Measurements from ENCODE around the gene FHIT.
"Not testable (repeated sequence)": the region's sequence is repeated elsewhere in the genome, so short reads cannot be mapped to it uniquely, and the experiment has no call there.

Gene FHIT

GRCh38 chr3:60912876-60913275 is 338.4 kb downstream of the FHIT start:
- Histone ChIP-seq H3K27ac (ENCODE audit: low read depth, low read length) (no peak overlapping the region), H3K4me1 (ENCODE audit: insufficient read depth, low read length) (no peaks in the 10 kb centered on the region), H3K9me3 (ENCODE audit: low read length) (no peaks in the 10 kb centered on the region), H3K9ac (ENCODE audit: low read length) (no peak overlapping the region), H3K36me3 (ENCODE audit: insufficient read depth, low read length) (no peaks in the 10 kb centered on the region), H3K27me3 (ENCODE audit: control insufficient read depth in 1 of 2, insufficient read depth in 2 of 2, low read length in 2 of 2) (no peaks in the 10 kb centered on the region), H3K4me3 (ENCODE audit: low read depth in 1 of 2, low read length in 2 of 2) (no peak overlapping the region)

GRCh38 chr3:60912142-60912541 is 339.1 kb downstream of the FHIT start:
- H3K4me3 ChIP-seq (ENCODE audit: low read depth in 1 of 2, low read length in 2 of 2), result no peak overlapping the region
- no peaks in the 10 kb centered on the region for H3K36me3 ChIP-seq (ENCODE audit: insufficient read depth, low read length)
- no peaks in the 10 kb centered on the region for H3K9me3 ChIP-seq (ENCODE audit: low read length)
- no peak overlapping the region for H3K9ac ChIP-seq (ENCODE audit: low read length)
- H3K4me1 ChIP-seq (ENCODE audit: insufficient read depth, low read length), result no peaks in the 10 kb centered on the region
- no peaks in the 10 kb centered on the region for H3K27me3 ChIP-seq (ENCODE audit: control insufficient read depth in 1 of 2, insufficient read depth in 2 of 2, low read length in 2 of 2)
- H3K27ac ChIP-seq (ENCODE audit: low read depth, low read length), result no peak overlapping the region

- no peak overlapping the region for H3K9ac ChIP-seq (ENCODE audit: low read length)
- H3K4me1 ChIP-seq (ENCODE audit: insufficient read depth, low read length), result no peaks in the 10 kb centered on the region
- H3K9me3 ChIP-seq (ENCODE audit: low read length), result no peaks in the 10 kb centered on the region
- no peaks in the 10 kb centered on the region for H3K27me3 ChIP-seq (ENCODE audit: control insufficient read depth in 1 of 2, insufficient read depth in 2 of 2, low read length in 2 of 2)
- no peak overlapping the region for H3K27ac ChIP-seq (ENCODE audit: low read depth, low read length)
- H3K4me3 ChIP-seq (ENCODE audit: low read depth in 1 of 2, low read length in 2 of 2), result no peak overlapping the region
- H3K36me3 ChIP-seq (ENCODE audit: insufficient read depth, low read length), result no peaks in the 10 kb centered on the region
Measured at GRCh38 chr3:60909526-60909925, 341.7 kb downstream of the FHIT start.

GRCh38 chr3:60906283-60906682 is 345.0 kb downstream of the FHIT start:
- Histone ChIP-seq H3K27ac (ENCODE audit: low read depth, low read length) (no peak overlapping the region), H3K27me3 (ENCODE audit: control insufficient read depth in 1 of 2, insufficient read depth in 2 of 2, low read length in 2 of 2) (no peaks in the 10 kb centered on the region), H3K36me3 (ENCODE audit: insufficient read depth, low read length) (no peaks in the 10 kb centered on the region), H3K4me1 (ENCODE audit: insufficient read depth, low read length) (no peaks in the 10 kb centered on the region), H3K9me3 (ENCODE audit: low read length) (no peaks in the 10 kb centered on the region), H3K4me3 (ENCODE audit: low read depth in 1 of 2, low read length in 2 of 2) (no peak overlapping the region), H3K9ac (ENCODE audit: low read length) (no peak overlapping the region)

GRCh38 chr3:60898321-60898720 is 352.9 kb downstream of the FHIT start:
- Histone ChIP-seq H3K36me3 (ENCODE audit: insufficient read depth, low read length) (no peaks in the 10 kb centered on the region), H3K27me3 (ENCODE audit: control insufficient read depth in 1 of 2, insufficient read depth in 2 of 2, low read length in 2 of 2) (no peaks in the 10 kb centered on the region), H3K9me3 (ENCODE audit: low read length) (no peaks in the 10 kb centered on the region), H3K9ac (ENCODE audit: low read length) (no peak overlapping the region), H3K4me3 (ENCODE audit: low read depth in 1 of 2, low read length in 2 of 2) (no peak overlapping the region), H3K4me1 (ENCODE audit: insufficient read depth, low read length) (no peaks in the 10 kb centered on the region), H3K27ac (ENCODE audit: low read depth, low read length) (no peak overlapping the region)

- Histone ChIP-seq H3K4me1 (ENCODE audit: insufficient read depth, low read length) (no peaks in the 10 kb centered on the region), H3K9ac (ENCODE audit: low read length) (no peak overlapping the region), H3K9me3 (ENCODE audit: low read length) (no peaks in the 10 kb centered on the region), H3K4me3 (ENCODE audit: low read depth in 1 of 2, low read length in 2 of 2) (no peak overlapping the region), H3K36me3 (ENCODE audit: insufficient read depth, low read length) (no peaks in the 10 kb centered on the region), H3K27ac (ENCODE audit: low read depth, low read length) (no peak overlapping the region), H3K27me3 (ENCODE audit: control insufficient read depth in 1 of 2, insufficient read depth in 2 of 2, low read length in 2 of 2) (no peaks in the 10 kb centered on the region)
Measured at GRCh38 chr3:60893946-60894345, 357.3 kb downstream of the FHIT start.

GRCh38 chr3:60890226-60890625 is 361.0 kb downstream of the FHIT start:
- Histone ChIP-seq H3K27ac (ENCODE audit: low read depth, low read length) (no peak overlapping the region), H3K36me3 (ENCODE audit: insufficient read depth, low read length) (no peaks in the 10 kb centered on the region), H3K4me1 (ENCODE audit: insufficient read depth, low read length) (no peaks in the 10 kb centered on the region), H3K9me3 (ENCODE audit: low read length) (no peaks in the 10 kb centered on the region), H3K9ac (ENCODE audit: low read length) (no peak overlapping the region), H3K4me3 (ENCODE audit: low read depth in 1 of 2, low read length in 2 of 2) (no peak overlapping the region), H3K27me3 (ENCODE audit: control insufficient read depth in 1 of 2, insufficient read depth in 2 of 2, low read length in 2 of 2) (no peaks in the 10 kb centered on the region)

- not testable (repeated sequence) for H3K27ac ChIP-seq (ENCODE audit: low read depth, low read length); H3K4me3 ChIP-seq (ENCODE audit: low read depth in 1 of 2, low read length in 2 of 2)
Measured at GRCh38 chr3:60888952-60889351, 362.3 kb downstream of the FHIT start.

GRCh38 chr3:60887574-60887973 is 363.7 kb downstream of the FHIT start:
- Histone ChIP-seq H3K27me3 (ENCODE audit: control insufficient read depth in 1 of 2, insufficient read depth in 2 of 2, low read length in 2 of 2) (no peaks in the 10 kb centered on the region), H3K9ac (ENCODE audit: low read length) (no peak overlapping the region), H3K9me3 (ENCODE audit: low read length) (peaks cover 6% of the 10 kb centered on the region), H3K4me3 (ENCODE audit: low read depth in 1 of 2, low read length in 2 of 2) (no peak overlapping the region), H3K36me3 (ENCODE audit: insufficient read depth, low read length) (no peaks in the 10 kb centered on the region), H3K4me1 (ENCODE audit: insufficient read depth, low read length) (no peaks in the 10 kb centered on the region), H3K27ac (ENCODE audit: low read depth, low read length) (no peak overlapping the region)

More at GRCh38 chr3:60888952-60889351, 362.3 kb downstream of the FHIT start:
- not testable (repeated sequence) for H3K9ac ChIP-seq (ENCODE audit: low read length); H3K4me1 ChIP-seq (ENCODE audit: insufficient read depth, low read length); H3K36me3 ChIP-seq (ENCODE audit: insufficient read depth, low read length); H3K27me3 ChIP-seq (ENCODE audit: control insufficient read depth in 1 of 2, insufficient read depth in 2 of 2, low read length in 2 of 2); H3K9me3 ChIP-seq (ENCODE audit: low read length)

GRCh38 chr3:60886518-60886917 is 364.7 kb downstream of the FHIT start:
- no peaks in the 10 kb centered on the region for H3K36me3 ChIP-seq (ENCODE audit: insufficient read depth, low read length)
- no peaks in the 10 kb centered on the region for H3K27me3 ChIP-seq (ENCODE audit: control insufficient read depth in 1 of 2, insufficient read depth in 2 of 2, low read length in 2 of 2)
- H3K9me3 ChIP-seq (ENCODE audit: low read length), result peaks cover 6% of the 10 kb centered on the region
- H3K4me3 ChIP-seq (ENCODE audit: low read depth in 1 of 2, low read length in 2 of 2), result no peak overlapping the region
- H3K4me1 ChIP-seq (ENCODE audit: insufficient read depth, low read length), result no peaks in the 10 kb centered on the region
- no peak overlapping the region for H3K27ac ChIP-seq (ENCODE audit: low read depth, low read length)
- no peak overlapping the region for H3K9ac ChIP-seq (ENCODE audit: low read length)

GRCh38 chr3:60884005-60884404 is 367.2 kb downstream of the FHIT start:
- no peak overlapping the region for H3K27ac ChIP-seq (ENCODE audit: low read depth, low read length)
- no peak overlapping the region for H3K9ac ChIP-seq (ENCODE audit: low read length)

GRCh38 chr3:60877188-60877587 is 374.1 kb downstream of the FHIT start:
- no peak overlapping the region for H3K27ac ChIP-seq (ENCODE audit: low read depth, low read length)
- no peak overlapping the region for H3K4me3 ChIP-seq (ENCODE audit: low read depth in 1 of 2, low read length in 2 of 2)
- no peaks in the 10 kb centered on the region for H3K36me3 ChIP-seq (ENCODE audit: insufficient read depth, low read length)
- H3K9ac ChIP-seq (ENCODE audit: low read length), result no peak overlapping the region
- H3K9me3 ChIP-seq (ENCODE audit: low read length), result peaks cover 5% of the 10 kb centered on the region
- H3K4me1 ChIP-seq (ENCODE audit: insufficient read depth, low read length), result no peaks in the 10 kb centered on the region
- no peaks in the 10 kb centered on the region for H3K27me3 ChIP-seq (ENCODE audit: control insufficient read depth in 1 of 2, insufficient read depth in 2 of 2, low read length in 2 of 2)

More at GRCh38 chr3:60884005-60884404, 367.2 kb downstream of the FHIT start:
- Histone ChIP-seq H3K9me3 (ENCODE audit: low read length) (peaks cover 11% of the 10 kb centered on the region), H3K27me3 (ENCODE audit: control insufficient read depth in 1 of 2, insufficient read depth in 2 of 2, low read length in 2 of 2) (no peaks in the 10 kb centered on the region), H3K4me1 (ENCODE audit: insufficient read depth, low read length) (no peaks in the 10 kb centered on the region), H3K4me3 (ENCODE audit: low read depth in 1 of 2, low read length in 2 of 2) (no peak overlapping the region), H3K36me3 (ENCODE audit: insufficient read depth, low read length) (no peaks in the 10 kb centered on the region)
